Measurements from ENCODE around the gene COX5A.

COX5A gene

DNA sequence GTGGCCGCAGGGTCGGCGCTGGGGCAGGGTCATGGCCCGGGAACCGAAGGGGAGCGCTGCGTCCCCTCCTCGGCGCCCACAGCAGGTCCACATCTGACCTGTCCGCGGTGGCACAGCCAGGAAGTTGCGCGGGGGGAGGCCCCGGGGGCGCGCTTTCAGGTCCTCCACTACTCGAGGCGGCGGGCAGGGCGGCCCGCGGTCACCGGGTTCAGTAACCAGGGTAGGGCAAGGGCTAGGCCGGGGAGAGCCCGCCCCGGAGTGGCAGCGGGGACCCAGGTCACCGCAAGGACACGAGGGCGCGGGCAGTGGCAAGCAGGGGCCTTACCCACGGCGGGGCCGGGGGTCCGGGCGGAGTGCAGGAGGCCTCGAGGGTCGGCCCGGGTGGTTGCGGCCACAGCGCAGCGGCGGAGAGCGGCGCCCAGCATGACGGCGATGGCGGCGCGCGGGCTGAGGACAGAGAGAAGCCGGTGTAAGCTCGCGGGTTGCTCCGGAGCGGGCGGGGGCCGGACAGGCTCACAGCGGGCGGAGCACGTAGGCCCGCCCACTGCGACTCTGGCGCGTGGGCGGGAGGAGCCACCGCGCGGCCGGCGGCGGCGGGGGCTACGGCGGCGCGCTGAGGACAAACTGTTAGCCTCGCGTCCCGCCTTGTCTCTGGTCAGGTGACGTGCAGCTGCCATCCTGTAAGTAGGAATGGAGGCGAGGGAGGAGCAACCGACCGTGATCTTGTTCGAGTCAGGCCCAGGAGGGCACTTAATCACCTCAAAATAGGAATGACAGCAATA is at the start of gene COX5A:
TSS of gene COX5A (minus strand) at position 484 of the 782 bp plus-strand sequence. CDS start at position 425, 59 bp downstream.
- peak; percentile 94 for DNase-seq

DNA sequence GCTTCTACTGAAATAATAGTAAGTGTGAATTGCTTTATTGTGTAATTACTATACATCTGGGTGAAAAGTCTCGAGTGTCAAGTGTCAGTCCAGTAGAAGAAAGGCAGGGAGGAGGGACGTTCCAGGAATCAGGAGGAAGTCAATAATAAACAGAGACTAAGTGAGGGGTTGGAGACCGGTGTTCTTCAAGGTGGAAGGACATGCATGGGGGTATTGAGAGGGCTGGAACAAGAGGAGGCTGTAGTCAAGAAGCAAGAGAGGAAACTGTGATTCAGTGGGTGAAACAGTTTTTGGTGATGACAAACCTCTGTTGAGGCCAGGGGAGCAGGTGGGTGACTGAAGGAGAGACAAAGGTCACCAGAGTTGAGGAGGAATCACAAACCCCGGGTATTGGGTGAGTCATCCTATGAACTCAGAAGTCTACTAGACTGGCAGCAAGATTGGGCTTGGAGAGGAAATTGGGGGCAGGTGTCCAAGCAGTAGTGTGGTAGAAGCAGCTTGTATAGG is 45.9 kb upstream of the COX5A start:
- no peak for DNase-seq

GRCh38 chr15:74982183-74982582 is 44.3 kb upstream of the COX5A start:
- DNase-seq, result no peak

- no peak for DNase-seq
These were observed 40.6 kb upstream of the COX5A start for GRCh38 chr15:74978503-74978902.

- DNase-seq, result no peak
These were observed 40.2 kb upstream of the COX5A start for GRCh38 chr15:74978077-74978476.

GRCh38 chr15:74977599-74977998 is 39.7 kb upstream of the COX5A start:
- DNase-seq, result no peak

GRCh38 chr15:74976159-74976558 is 38.3 kb upstream of the COX5A start:
- no peak for DNase-seq

GRCh38 chr15:74967670-74968069 is 29.8 kb upstream of the COX5A start:
- DNase-seq, result no peak

DNA sequence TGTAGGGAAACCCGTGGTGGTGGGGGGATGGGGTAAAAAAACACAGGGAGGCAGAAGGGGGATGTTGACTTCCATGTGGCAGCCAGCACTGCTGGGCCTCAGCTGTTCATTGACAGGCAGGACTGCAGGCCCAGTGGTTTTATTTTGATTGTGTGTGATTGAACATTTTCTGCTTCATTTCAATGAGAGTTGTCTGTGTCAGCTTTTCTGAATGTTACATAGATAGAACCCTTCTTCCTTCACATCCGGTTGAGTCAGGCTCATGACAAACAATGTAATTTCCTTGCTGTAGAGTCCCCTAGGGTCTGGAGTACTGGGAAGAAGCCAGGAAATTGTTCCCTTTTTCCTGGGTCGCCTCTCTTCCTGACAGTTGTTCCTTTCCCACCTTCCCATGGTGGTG is 26.9 kb upstream of the COX5A start:
- no peak for DNase-seq

GRCh38 chr15:74963213-74963612 is 25.3 kb upstream of the COX5A start:
- no peak for DNase-seq

DNA sequence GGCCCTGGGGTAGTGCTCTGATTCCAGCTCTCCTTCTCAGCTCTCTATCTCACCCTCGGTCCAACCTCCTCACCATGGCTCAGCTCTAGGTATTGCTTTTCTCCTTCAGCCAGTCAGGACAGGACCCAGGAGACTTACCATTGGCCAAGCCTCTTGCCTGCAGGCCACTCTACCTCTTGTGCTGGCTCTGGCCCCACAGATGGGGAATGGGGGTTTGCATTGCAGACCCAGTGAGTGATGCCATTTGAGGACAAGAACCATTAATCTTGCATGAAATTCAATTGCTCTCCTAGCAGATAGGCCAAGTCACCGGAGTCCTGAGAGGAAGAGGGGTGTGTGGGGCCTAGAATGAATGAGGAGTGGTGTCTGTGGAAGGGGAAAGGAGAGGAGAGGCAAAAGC is 24.8 kb upstream of the COX5A start:
- DNase-seq, result no peak

- no peak for DNase-seq
These were observed 24.3 kb upstream of the COX5A start for GRCh38 chr15:74962219-74962618.

DNA sequence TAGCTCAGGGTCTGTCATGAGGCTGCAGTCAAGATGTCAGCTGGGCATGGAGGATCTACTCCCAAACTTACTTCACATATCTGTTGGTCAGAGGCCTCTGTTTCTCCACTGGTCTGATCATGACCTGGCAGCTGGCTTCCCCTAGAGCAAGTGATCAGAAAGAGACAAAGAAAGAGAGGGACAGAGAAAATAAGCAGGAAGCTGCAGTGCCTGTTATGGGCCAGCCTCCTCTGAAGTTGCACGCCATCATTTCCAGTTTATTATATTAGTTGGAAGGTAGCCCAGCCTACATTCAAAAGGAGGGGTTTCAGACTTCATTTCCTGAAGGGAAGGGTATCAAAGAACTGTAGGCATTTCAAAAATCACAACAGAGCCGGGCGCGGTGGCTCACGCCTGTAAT is 23.7 kb upstream of the COX5A start:
- no peak for DNase-seq

GRCh38 chr15:74960995-74961588 is 23.2 kb upstream of the COX5A start:
- no peak for DNase-seq

- DNase-seq, result no peak
These were observed 22.4 kb upstream of the COX5A start for GRCh38 chr15:74960286-74960685.

DNA sequence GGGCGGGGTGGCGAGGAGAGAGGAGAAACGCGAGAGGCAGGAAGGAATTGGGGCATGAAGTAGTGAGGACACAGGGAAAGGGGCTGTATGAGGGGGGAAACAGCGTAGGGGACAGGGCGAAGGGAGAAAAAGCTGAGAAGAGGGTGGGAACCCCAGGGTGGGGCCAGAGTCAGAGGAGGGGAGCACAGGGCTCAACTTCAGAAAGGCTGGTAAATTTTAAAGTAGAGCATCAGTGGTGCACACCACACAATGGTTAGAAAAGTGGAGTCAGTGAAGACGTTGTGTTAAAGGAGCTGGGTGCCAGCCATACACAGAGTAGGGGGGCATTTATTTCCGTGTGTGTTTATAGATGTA is 21.7 kb upstream of the COX5A start:
- no peak for DNase-seq

DNA sequence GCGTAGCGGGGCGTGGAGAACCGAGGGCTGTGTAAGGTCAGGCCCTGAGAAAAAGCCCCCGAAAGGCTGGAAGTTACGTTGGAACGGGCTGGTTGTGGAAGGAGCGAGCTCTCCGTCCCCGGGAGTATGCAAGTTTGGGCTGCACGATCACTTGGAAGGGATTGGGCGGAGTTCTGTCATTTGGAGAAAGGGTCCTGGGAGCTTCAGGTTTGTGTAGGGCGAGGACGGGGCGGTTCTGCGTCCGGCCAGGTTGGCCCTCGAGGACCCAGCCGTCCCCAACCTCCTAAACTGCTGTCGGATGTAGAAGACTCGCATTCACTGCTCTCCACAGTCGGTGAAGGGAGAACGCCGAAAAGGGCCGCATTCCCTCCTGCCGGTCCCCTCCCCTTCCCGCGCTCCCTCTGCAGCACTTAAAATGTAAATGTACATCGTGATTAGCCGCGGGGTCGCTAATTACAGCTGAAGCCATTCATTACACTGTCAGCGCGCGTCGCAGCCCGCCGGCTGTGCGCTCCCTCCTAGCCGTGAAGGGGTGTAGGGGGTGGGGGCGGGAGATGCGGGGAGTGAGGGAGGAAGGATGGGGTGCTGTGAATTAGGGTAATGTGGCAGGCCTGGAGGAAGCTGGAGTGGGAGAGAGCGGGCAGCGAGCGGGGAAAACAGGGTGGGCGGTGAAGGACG is 21.2 kb upstream of the COX5A start:
- no peak for DNase-seq

GRCh38 chr15:74958320-74958907 is 20.5 kb upstream of the COX5A start:
- no peak for DNase-seq

- no peak for DNase-seq
These were observed 19.7 kb upstream of the COX5A start for GRCh38 chr15:74957476-74958035.

DNA sequence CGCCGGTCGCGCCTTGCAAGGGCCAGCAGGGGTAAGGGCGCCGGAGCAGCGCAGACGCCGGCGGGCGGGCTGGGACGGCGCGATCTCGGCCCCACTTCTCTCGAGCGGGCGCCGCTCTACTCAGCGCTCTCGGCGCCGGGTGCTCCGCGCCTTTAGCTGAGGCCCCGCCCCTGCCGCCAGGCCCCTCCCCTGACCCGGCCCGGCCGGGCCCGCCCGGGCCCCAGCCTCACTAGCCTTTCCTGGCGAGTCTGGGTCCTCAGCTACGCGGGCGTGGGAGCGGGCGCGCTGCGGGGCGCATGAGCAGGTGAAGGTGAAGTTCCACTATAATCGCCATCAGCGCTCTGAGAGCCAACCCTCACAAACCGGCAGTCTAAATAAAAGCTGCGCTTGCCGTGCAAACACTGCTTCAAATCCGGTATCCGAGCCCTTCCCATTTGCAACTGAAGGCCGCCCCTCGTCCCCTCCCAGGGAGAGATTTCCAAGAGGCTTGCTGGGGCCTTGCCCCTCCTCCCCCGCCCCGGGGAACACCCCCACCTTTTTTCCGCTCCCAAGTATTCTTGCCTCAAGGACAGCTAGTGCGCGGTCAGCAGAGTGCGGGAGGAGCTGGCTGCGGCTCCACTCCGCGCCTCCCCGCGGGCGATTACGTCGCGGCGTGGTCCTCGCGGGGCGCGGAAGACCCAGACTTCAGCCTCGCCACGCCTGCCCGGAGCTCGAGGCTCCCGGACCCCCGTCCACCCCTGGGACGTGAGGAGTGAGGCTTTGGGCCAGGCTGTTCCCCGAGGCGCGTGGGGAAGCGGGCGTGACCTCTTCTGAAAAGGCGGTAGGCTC is 19.0 kb upstream of the COX5A start, which contains the start of gene RPP25:
TSS of gene RPP25 (minus strand) at position 125 of the 828 bp plus-strand sequence. CDS start 189 bp downstream, outside the sequence.
- DNase-seq, result peak; percentile 56

DNA sequence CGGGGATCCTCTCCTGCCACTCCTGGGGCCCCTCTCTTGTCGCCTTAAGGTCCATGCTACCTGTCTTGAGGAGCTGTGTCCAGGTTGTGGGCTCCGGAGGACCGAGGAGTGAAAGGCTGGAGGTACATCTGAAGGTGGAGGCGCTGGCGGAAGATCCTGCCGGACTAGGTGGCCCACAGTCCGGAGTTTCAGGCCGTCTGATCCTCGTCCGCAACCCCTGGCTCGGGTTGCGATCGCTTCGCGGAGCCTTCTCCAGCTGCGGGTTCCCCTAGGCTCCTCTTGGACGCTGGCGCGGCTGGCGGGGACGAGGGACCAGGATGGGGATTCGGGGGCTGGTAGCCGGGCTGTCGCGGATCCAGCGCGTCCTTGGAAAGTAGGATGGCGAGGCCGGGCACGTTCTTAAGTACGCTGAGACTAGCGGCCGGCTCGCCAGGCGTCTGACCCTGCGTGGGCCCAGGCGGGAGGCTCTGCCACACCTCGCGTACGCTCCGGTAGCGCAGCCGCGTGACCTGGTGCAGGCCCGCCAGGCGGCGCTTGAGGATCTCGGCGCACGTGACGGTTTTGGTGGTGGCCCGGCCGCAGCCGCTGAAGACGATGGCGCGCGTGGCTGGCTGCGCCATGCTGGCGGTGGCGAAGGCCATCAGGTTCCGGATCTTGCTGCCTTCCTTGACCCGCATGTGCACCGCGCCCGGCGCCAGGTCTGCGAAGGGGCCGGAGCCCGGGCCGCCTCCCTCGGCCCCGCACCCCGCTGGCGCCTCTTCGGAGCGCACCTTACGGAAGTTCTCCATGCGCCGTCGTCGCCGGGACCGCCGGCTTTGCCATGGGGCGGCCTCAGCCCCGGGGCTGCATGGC is 18.1 kb upstream of the COX5A start:
- peak; percentile 64 for DNase-seq
